Peyer's patch (tissue), 4 donors: ENCODE results near the gene DGCR8.

Source experiments
- POLR2A ChIP-seq, 2 donors: fragments of 450-650 bp; IDR thresholded peaks; one replicate each; pipeline ENCODE4 v1.5.1; 2017; ENCODE audit warnings: antibody characterized with exemption in 2 of 2, mild to moderate bottlenecking in 2 of 2, moderate library complexity in 2 of 2
- TF ChIP-seq, protein P1 (sequence below), 6 experiments: fragments of 450-650 bp in 4 of 6; fragments of 200-600 bp in 2 of 6; sonication (generic) in 1 of 6; IDR thresholded peaks; one replicate each; pipeline ENCODE4 v1.5.1; 2017 to 2019; ENCODE audit warnings: antibody characterized with exemption in 6 of 6, mild to moderate bottlenecking in 3 of 6, moderate library complexity in 1 of 6

DNA sequence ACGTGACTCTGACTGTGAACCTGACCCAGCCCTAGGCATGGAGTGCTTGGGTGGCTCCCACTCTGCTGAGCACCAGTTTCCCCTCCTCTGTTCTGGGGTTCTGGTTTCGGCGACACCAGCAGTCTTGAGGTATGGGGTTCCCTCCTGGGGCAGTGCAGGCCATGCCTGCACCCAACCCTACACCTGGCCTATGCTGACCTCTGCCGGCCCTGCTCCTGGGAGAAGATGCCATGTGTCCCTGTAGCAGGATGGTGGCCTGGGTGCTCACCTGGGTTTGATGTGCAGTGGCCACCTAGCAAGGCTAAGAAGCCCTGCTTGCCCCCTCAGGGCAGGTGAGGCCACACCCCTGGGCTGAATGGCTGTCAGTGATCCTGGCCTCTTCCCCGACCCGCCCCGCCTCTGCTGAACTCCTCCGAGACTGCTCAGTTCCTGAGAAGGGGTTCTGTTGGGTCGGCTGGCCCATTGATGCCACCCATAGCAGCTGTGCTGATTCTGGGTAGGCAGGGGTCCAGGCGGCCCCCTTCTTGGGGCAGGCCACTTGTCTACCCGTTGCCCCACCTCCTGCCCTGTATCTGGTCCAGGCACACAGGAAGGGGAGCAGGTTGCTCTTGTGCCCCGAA is 54.0 kb downstream of the DGCR8 start:
- TF ChIP-seq, protein P1, sequence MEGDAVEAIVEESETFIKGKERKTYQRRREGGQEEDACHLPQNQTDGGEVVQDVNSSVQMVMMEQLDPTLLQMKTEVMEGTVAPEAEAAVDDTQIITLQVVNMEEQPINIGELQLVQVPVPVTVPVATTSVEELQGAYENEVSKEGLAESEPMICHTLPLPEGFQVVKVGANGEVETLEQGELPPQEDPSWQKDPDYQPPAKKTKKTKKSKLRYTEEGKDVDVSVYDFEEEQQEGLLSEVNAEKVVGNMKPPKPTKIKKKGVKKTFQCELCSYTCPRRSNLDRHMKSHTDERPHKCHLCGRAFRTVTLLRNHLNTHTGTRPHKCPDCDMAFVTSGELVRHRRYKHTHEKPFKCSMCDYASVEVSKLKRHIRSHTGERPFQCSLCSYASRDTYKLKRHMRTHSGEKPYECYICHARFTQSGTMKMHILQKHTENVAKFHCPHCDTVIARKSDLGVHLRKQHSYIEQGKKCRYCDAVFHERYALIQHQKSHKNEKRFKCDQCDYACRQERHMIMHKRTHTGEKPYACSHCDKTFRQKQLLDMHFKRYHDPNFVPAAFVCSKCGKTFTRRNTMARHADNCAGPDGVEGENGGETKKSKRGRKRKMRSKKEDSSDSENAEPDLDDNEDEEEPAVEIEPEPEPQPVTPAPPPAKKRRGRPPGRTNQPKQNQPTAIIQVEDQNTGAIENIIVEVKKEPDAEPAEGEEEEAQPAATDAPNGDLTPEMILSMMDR (IDR thresholded peaks at IDR 0.05), result no peak
- no peak for TF ChIP-seq POLR2A (IDR thresholded peaks at IDR 0.05)
